Mesenchymal stem cell (in vitro differentiated cells and primary cell): ENCODE results near the gene ZFHX3.

ENCODE experiments used
- DNase-seq: peaks from one replicate; pipeline ENCODE4 v3.0.0-alpha.2; 2013
- H2AFZ ChIP-seq: one replicate; pipeline ENCODE4 v1.6.1; 2013; ENCODE audit warnings: low read depth, mild to moderate bottlenecking, control low read depth, inconsistent platforms, low read length, moderate library complexity
- H2AK5ac ChIP-seq: 2 replicates; pipeline ENCODE4 v1.6.1; 2013; ENCODE audit warnings: low read length, moderate library complexity, mild to moderate bottlenecking, inconsistent platforms; ENCODE audit not compliant: severe bottlenecking
- H2BK120ac ChIP-seq: one replicate; pipeline ENCODE4 v1.6.1; 2013; ENCODE audit warnings: low read depth, mild to moderate bottlenecking, inconsistent platforms, low read length, moderate library complexity
- H2BK12ac ChIP-seq, 2 experiments: one replicate each; pipeline ENCODE4 v1.6.1; 2013; ENCODE audit warnings: inconsistent platforms in 2 of 2, low read length in 2 of 2, mild to moderate bottlenecking in 2 of 2, moderate library complexity in 2 of 2, control low read depth in 1 of 2
- H2BK15ac ChIP-seq: one replicate; pipeline ENCODE4 v1.6.1; 2013; ENCODE audit warnings: mild to moderate bottlenecking, low read depth, inconsistent platforms; ENCODE audit not compliant: poor library complexity, severe bottlenecking
- H2BK5ac ChIP-seq: 2 replicates; pipeline ENCODE4 v1.6.1; 2013; ENCODE audit warnings: low read depth, mild to moderate bottlenecking, low read length, control low read depth, inconsistent platforms; ENCODE audit not compliant: poor library complexity, severe bottlenecking
- H3K14ac ChIP-seq, 2 experiments: one replicate each; pipeline ENCODE4 v1.6.1; 2013; ENCODE audit warnings: inconsistent platforms in 2 of 2, low read length in 2 of 2, control low read depth in 1 of 2, mild to moderate bottlenecking in 1 of 2, moderate library complexity in 1 of 2
- H3K18ac ChIP-seq, 2 experiments: one replicate each; pipeline ENCODE4 v1.6.1; 2013; ENCODE audit warnings: inconsistent platforms in 2 of 2, low read length in 2 of 2, control low read depth in 1 of 2, low read depth in 1 of 2, mild to moderate bottlenecking in 1 of 2
- H3K23ac ChIP-seq, 2 experiments: one replicate each; pipeline ENCODE4 v1.6.1; 2013; ENCODE audit warnings: inconsistent platforms in 2 of 2, low read length in 2 of 2, mild to moderate bottlenecking in 2 of 2, moderate library complexity in 2 of 2, control low read depth in 1 of 2
- H3K27ac ChIP-seq: 2 replicates; pipeline ENCODE4 v1.5.1; 2013; ENCODE audit warnings: mild to moderate bottlenecking, moderate library complexity, low read length, control low read depth, inconsistent platforms; ENCODE audit not compliant: poor library complexity, severe bottlenecking
- H3K27me3 ChIP-seq, 2 experiments: 2 replicates each; pipeline versions ENCODE4 v1.6.1 to v1.7.0; 2013; ENCODE audit warnings: low read length in 2 of 2, mild to moderate bottlenecking in 2 of 2, moderate library complexity in 2 of 2, control low read depth in 1 of 2, inconsistent platforms in 1 of 2; ENCODE audit not compliant: control insufficient read depth in 1 of 2, insufficient read depth in 1 of 2
- H3K36me3 ChIP-seq, 2 experiments: 2 replicates each; pipeline versions ENCODE4 v1.6.1 to v1.7.0; 2013; ENCODE audit warnings: low read length in 2 of 2, control low read depth in 1 of 2, inconsistent platforms in 1 of 2, low read depth in 1 of 2, mild to moderate bottlenecking in 1 of 2; ENCODE audit not compliant: insufficient read depth in 2 of 2, control insufficient read depth in 1 of 2
- H3K4ac ChIP-seq, 2 experiments: one replicate each; pipeline ENCODE4 v1.6.1; 2013; ENCODE audit warnings: inconsistent platforms in 2 of 2, low read length in 2 of 2, mild to moderate bottlenecking in 2 of 2, moderate library complexity in 2 of 2, control low read depth in 1 of 2, low read depth in 1 of 2
- H3K4me1 ChIP-seq: 2 replicates; pipeline ENCODE4 v1.6.1; 2013; ENCODE audit warnings: low read depth, low read length, control low read depth; ENCODE audit not compliant: control insufficient read depth, insufficient read depth
- H3K4me2 ChIP-seq: 2 replicates; pipeline ENCODE4 v1.6.1; 2013; ENCODE audit warnings: low read length, mild to moderate bottlenecking, inconsistent platforms; ENCODE audit not compliant: poor library complexity, severe bottlenecking
- H3K4me3 ChIP-seq, 2 experiments: 2 replicates each; pipeline versions ENCODE4 v1.5.1 to v1.7.0; 2013; ENCODE audit warnings: low read length in 2 of 2, mild to moderate bottlenecking in 2 of 2, control low read depth in 1 of 2, low read depth in 1 of 2; ENCODE audit not compliant: insufficient read depth in 1 of 2
- H3K79me1 ChIP-seq: replicated peaks from 2 replicates; pipeline ENCODE4 v1.6.1; 2013; ENCODE audit warnings: mild to moderate bottlenecking, control low read depth, low read length, inconsistent platforms; ENCODE audit not compliant: poor library complexity, severe bottlenecking
- H3K9ac ChIP-seq: 2 replicates; pipeline ENCODE4 v1.7.0; 2013; ENCODE audit warnings: mild to moderate bottlenecking, low read length, moderate library complexity
- H3K9me3 ChIP-seq: 2 replicates; pipeline ENCODE4 v1.7.0; 2013; ENCODE audit warnings: mild to moderate bottlenecking, low read length; ENCODE audit not compliant: control insufficient read depth
- H4K8ac ChIP-seq: one replicate; pipeline ENCODE4 v1.6.1; 2013; ENCODE audit warnings: inconsistent platforms, mild to moderate bottlenecking, low read length, moderate library complexity
- H4K91ac ChIP-seq: one replicate; pipeline ENCODE4 v1.6.1; 2013; ENCODE audit warnings: mild to moderate bottlenecking, low read length, inconsistent platforms
- WGBS: methylation state at CpG from one replicate; pipeline ENCODE4 v1.1.7; 2013; ENCODE audit warnings: mixed read lengths; 5-methylcytosine and 5-hydroxymethylcytosine counted together

ZFHX3 gene

DNA sequence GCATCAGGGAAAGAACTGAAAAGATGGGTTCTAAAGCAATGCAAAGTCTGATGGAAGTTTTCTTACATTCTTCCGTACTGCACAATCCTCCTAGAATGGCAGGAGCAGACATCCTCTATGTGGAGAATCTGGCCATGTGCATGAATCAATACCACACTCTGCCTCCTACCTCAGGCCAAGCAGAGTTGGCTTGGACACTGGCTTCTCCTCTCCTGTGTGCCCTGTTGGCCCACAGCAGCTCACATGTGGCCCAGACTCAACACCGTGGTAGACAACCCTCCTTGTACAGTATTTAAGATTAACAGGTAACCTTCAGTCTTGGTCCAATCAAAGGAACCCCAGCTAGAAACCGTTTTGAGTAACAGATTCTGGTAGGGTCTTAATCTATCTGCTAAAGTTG is 101.9 kb downstream of the ZFHX3 start:
- Histone ChIP-seq H2BK120ac (no peak overlapping the region), H2BK15ac (no peak overlapping the region), H3K9me3 (no peaks in the 10 kb centered on the region), H2BK12ac (no peak overlapping the region), H4K91ac (no peak overlapping the region), H3K36me3 (peaks cover 20 to 31% of the 10 kb centered on the region in 2 experiments), H3K18ac (no peak overlapping the region), H3K4me2 (no peak overlapping the region), H2BK5ac (no peak overlapping the region), H3K14ac (no peak overlapping the region), H3K4me3 (no peak overlapping the region), H3K27ac (no peak overlapping the region), H3K4me1 (peaks cover 10% of the 10 kb centered on the region), H3K27me3 (no peaks in the 10 kb centered on the region), H2AFZ (no peak overlapping the region), H3K79me1 (peaks cover 31% of the 10 kb centered on the region), H3K4ac (no peak overlapping the region), H3K23ac (no peak overlapping the region), H4K8ac (peak overlapping the region; percentile 42), H2AK5ac (no peak overlapping the region), H3K9ac (no peak overlapping the region)
- DNase-seq = no peak
- 93% methylated on average over 3 of the region's 3 CpGs for WGBS

DNA sequence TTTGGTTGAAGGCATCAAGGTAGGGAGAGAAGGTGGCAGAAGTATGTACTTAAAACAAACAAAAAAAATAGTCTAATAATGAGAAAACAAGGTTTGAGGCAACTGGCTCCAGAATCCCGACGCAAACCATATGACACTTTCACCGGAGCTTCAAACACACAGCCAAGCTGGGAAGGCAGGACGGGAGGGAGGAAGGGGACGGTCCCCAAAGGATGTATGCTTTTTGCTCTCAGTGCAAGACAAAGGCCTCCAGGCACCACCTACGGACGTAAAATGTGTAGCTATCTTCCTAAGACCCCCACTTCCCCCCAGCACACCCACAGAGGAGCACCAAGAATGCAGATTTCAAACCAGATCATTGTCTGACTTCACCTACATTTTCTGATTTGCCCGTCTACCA is 102.3 kb downstream of the ZFHX3 start:
- WGBS = 97% methylated on average over 8 of the region's 8 CpGs
- Histone ChIP-seq H3K14ac (no peak overlapping the region), H3K4me1 (peaks cover 10% of the 10 kb centered on the region), H2AFZ (no peak overlapping the region), H3K27ac (no peak overlapping the region), H2BK15ac (no peak overlapping the region), H3K18ac (no peak overlapping the region), H3K36me3 (peaks cover 17 to 29% of the 10 kb centered on the region in 2 experiments), H2BK120ac (no peak overlapping the region), H4K8ac (no peak overlapping the region), H3K23ac (no peak overlapping the region), H2BK12ac (no peak overlapping the region), H3K4ac (no peak overlapping the region), H3K9ac (no peak overlapping the region), H3K27me3 (no peaks in the 10 kb centered on the region), H3K4me2 (no peak overlapping the region), H2BK5ac (no peak overlapping the region), H2AK5ac (no peak overlapping the region), H3K79me1 (peaks cover 27% of the 10 kb centered on the region), H3K9me3 (no peaks in the 10 kb centered on the region), H3K4me3 (no peak overlapping the region), H4K91ac (no peak overlapping the region)
- no peak for DNase-seq

DNA sequence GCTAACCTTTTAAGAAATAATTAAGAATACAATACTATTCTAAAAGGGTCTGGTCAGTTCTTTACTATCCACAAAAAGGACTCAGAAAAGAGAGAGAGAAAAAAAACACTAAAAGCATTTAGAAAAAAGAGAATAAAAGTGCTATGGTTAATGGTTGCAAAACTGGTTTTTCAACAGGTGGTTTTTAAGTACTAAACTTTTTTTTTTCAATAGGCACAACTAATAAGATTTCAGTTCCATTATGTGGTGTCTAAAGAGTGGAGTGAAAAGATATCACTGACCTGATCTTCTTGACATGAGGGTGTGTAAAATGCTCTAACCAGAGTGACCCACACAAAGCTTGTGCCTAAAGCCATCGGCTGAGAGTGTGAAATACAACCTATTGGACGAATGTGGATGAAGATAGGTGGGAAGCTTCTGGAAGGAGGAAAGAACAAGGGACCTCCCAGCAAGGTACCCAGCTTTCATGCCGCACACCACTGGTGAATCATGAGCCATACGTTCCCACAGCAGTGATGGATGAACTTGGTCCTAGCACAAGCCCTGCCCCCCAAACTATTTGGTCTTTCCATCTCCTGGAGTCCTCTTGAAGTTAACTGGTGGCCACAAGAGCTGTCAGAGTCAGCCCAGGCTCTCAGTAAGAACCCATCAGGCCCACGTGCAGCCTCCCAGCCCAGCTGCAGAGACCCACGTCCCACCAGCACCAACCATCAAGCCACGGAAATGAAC is 103.0 kb downstream of the ZFHX3 start:
- 75% methylated on average over 7 of the region's 7 CpGs for WGBS
- DNase-seq = no peak
- H3K4me1 ChIP-seq = peaks cover 10% of the 10 kb centered on the region

GRCh38 chr16:72942021-72942420 is 105.9 kb downstream of the ZFHX3 start:
- 98% methylated on average over 7 of the region's 7 CpGs for WGBS
- H3K4me1 ChIP-seq = peaks cover 11% of the 10 kb centered on the region
- no peak overlapping the region for H2AK5ac ChIP-seq
- H3K18ac ChIP-seq = no peak overlapping the region
- H3K4ac ChIP-seq = no peak overlapping the region
- H3K14ac ChIP-seq = no peak overlapping the region
- no peak overlapping the region for H3K4me2 ChIP-seq
- H3K9me3 ChIP-seq = no peaks in the 10 kb centered on the region
- no peak overlapping the region for H2BK120ac ChIP-seq
- H2BK12ac ChIP-seq = no peak overlapping the region
- H2AFZ ChIP-seq = no peak overlapping the region
- no peaks in the 10 kb centered on the region for H3K27me3 ChIP-seq
- H3K4me3 ChIP-seq = no peak overlapping the region
- H4K91ac ChIP-seq = no peak overlapping the region
- H2BK15ac ChIP-seq = no peak overlapping the region
- peaks cover 40% of the 10 kb centered on the region for H3K79me1 ChIP-seq
- H3K36me3 ChIP-seq = peaks cover 3% of the 10 kb centered on the region in 2 experiments
- no peak overlapping the region for H3K9ac ChIP-seq
- no peak overlapping the region for H3K23ac ChIP-seq
- DNase-seq = no peak
- H4K8ac ChIP-seq = no peak overlapping the region
- no peak overlapping the region for H2BK5ac ChIP-seq
- H3K27ac ChIP-seq = no peak overlapping the region

More for the DNA sequence above, 103.0 kb downstream of the ZFHX3 start:
- Histone ChIP-seq H2AK5ac (no peak overlapping the region), H3K23ac (no peak overlapping the region), H3K18ac (no peak overlapping the region), H3K4me3 (no peak overlapping the region), H3K4me2 (no peak overlapping the region), H2AFZ (no peak overlapping the region), H3K9me3 (no peaks in the 10 kb centered on the region), H2BK5ac (no peak overlapping the region), H4K91ac (no peak overlapping the region), H2BK15ac (no peak overlapping the region), H3K4ac (no peak overlapping the region), H2BK12ac (no peak overlapping the region), H3K27ac (no peak overlapping the region), H3K9ac (no peak overlapping the region), H3K27me3 (no peaks in the 10 kb centered on the region), H4K8ac (no peak overlapping the region), H2BK120ac (no peak overlapping the region), H3K36me3 (peaks cover 11 to 22% of the 10 kb centered on the region in 2 experiments), H3K79me1 (peaks cover 31% of the 10 kb centered on the region), H3K14ac (peak overlapping the region in 1 of 2 experiments; percentile 5)
